ENCODE measurements around the gene DPEP3.

GRCh38 chr16:67943256-67943618 is 37.1 kb downstream of the DPEP3 start:
- TF ChIP-seq, protein P1, sequence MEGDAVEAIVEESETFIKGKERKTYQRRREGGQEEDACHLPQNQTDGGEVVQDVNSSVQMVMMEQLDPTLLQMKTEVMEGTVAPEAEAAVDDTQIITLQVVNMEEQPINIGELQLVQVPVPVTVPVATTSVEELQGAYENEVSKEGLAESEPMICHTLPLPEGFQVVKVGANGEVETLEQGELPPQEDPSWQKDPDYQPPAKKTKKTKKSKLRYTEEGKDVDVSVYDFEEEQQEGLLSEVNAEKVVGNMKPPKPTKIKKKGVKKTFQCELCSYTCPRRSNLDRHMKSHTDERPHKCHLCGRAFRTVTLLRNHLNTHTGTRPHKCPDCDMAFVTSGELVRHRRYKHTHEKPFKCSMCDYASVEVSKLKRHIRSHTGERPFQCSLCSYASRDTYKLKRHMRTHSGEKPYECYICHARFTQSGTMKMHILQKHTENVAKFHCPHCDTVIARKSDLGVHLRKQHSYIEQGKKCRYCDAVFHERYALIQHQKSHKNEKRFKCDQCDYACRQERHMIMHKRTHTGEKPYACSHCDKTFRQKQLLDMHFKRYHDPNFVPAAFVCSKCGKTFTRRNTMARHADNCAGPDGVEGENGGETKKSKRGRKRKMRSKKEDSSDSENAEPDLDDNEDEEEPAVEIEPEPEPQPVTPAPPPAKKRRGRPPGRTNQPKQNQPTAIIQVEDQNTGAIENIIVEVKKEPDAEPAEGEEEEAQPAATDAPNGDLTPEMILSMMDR (IDR thresholded peaks at IDR 0.05) = no peak
- TF ChIP-seq POLR2A (IDR thresholded peaks at IDR 0.05) = no peak
